ENCODE results near the gene PRKN. TPM values are rescaled to one million over a fixed set of nuclear protein-coding genes. Genes with fewer than 3 reads are reported as not detected.

PRKN gene
- total and polyA plus RNA-seq, 5 experiments from 2014 or later = 2.2 to 5.6 (median 3.5) TPM

DNA sequence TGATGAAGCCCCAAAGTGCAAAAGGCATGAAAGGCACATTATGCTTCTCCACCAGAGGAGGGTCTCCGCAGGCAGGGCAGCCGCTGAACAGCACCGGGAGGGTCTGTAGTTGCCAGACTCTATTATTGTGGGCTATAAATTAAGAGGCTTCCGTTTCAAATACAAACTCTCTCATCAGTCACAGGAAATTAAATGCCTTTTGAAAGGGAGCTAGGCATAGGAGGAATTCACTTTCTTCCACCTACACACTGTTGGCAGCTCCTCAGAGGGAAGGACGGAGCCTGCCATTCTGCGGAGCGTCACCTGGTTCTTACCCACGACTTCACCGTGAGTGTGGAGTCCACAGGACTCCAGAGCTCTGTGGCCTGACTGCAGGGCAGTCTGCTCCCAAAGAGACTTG, 1312.9 kb downstream of the PRKN start:
- peaks cover 0 to 2% (median 0%) of the 10 kb centered on the region in 9 donors for H3K9me3 Mint-ChIP-seq
- H3K27me3 Mint-ChIP-seq = peaks cover 4 to 16% (median 9%) of the 10 kb centered on the region in 5 donors
- H3K27ac Mint-ChIP-seq = no peak overlapping the region
- DNase-seq (no peak), ATAC-seq (no peak)
- no peak overlapping the region for H3K4me3 Mint-ChIP-seq
- H3K4me1 Mint-ChIP-seq = peaks cover 0 to 2% (median 0%) of the 10 kb centered on the region in 4 donors
- H3K36me3 Mint-ChIP-seq = no peaks in the 10 kb centered on the region
- POLR2A ChIA-PET = no interaction called here

DNA sequence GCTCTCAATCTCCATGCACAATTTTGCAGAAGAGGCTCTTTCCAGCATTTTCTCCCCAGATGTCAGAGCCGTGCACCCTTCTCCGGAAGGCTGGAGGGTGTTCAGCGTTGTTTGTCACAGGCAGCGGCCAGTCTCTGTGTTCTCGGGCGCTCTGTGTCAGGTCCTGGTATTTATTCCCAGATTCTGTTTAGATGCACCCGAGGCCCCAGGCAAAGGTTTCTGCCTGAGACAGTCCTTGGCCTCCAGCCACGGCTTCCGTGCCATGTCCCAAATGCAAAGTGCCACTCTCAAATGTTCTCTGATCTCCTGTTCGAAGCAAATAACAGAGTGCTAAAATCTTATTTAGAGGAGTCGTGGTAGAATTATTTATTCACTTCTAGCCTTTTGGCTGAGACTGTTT, 1313.4 kb downstream of the PRKN start:
- DNase-seq = no peak
- no peak overlapping the region for H3K27ac Mint-ChIP-seq
- H3K36me3 Mint-ChIP-seq = no peaks in the 10 kb centered on the region
- POLR2A ChIA-PET = no interaction called here
- peaks cover 4 to 16% (median 7%) of the 10 kb centered on the region in 5 donors for H3K27me3 Mint-ChIP-seq
- H3K9me3 Mint-ChIP-seq = peaks cover 0 to 2% (median 0%) of the 10 kb centered on the region in 9 donors
- no peak for ATAC-seq
- peaks cover 0 to 2% (median 0%) of the 10 kb centered on the region in 4 donors for H3K4me1 Mint-ChIP-seq
- H3K4me3 Mint-ChIP-seq = no peak overlapping the region

- Mint-ChIP-seq H3K9me3 (peaks cover 0 to 2% (median 0%) of the 10 kb centered on the region in 9 donors), H3K4me1 (peaks cover 0 to 2% (median 0%) of the 10 kb centered on the region in 4 donors), H3K4me3 (no peak overlapping the region), H3K27ac (no peak overlapping the region), H3K27me3 (peaks cover 4 to 16% (median 7%) of the 10 kb centered on the region in 5 donors), H3K36me3 (no peaks in the 10 kb centered on the region)
- no peak for ATAC-seq
- DNase-seq = no peak
- POLR2A ChIA-PET = no interaction called here
Observed at GRCh38 chr6:161413355-161413771, 1314.2 kb downstream of the PRKN start.

- ATAC-seq = no peak
- POLR2A ChIA-PET = no interaction called here
- Mint-ChIP-seq H3K27ac (no peak overlapping the region), H3K4me1 (peaks cover 0 to 2% (median 0%) of the 10 kb centered on the region in 4 donors), H3K36me3 (no peaks in the 10 kb centered on the region), H3K4me3 (no peak overlapping the region), H3K9me3 (peaks cover 0 to 2% (median 0%) of the 10 kb centered on the region in 9 donors), H3K27me3 (peaks cover 3 to 16% (median 7%) of the 10 kb centered on the region in 5 donors)
- no peak for DNase-seq
Observed at GRCh38 chr6:161412795-161413194, 1314.8 kb downstream of the PRKN start.

- peaks cover 0 to 2% (median 0%) of the 10 kb centered on the region in 9 donors for H3K9me3 Mint-ChIP-seq
- ATAC-seq = no peak
Observed at GRCh38 chr6:161411265-161411944, 1316.2 kb downstream of the PRKN start.

GRCh38 chr6:161410736-161411135, 1316.8 kb downstream of the PRKN start:
- ATAC-seq = no peak
- H3K9me3 Mint-ChIP-seq = peaks cover 0 to 2% (median 0%) of the 10 kb centered on the region in 9 donors
- H3K27me3 Mint-ChIP-seq = peaks cover 0 to 3% (median under 1%) of the 10 kb centered on the region in 5 donors
- no peak for DNase-seq
- POLR2A ChIA-PET = no interaction called here
- no peak overlapping the region for H3K4me3 Mint-ChIP-seq
- H3K27ac Mint-ChIP-seq = no peak overlapping the region
- no peaks in the 10 kb centered on the region for H3K4me1 Mint-ChIP-seq
- no peaks in the 10 kb centered on the region for H3K36me3 Mint-ChIP-seq

More at GRCh38 chr6:161411265-161411944, 1316.2 kb downstream of the PRKN start:
- no peaks in the 10 kb centered on the region for H3K36me3 Mint-ChIP-seq
- no peak for DNase-seq
- POLR2A ChIA-PET = no interaction called here
- H3K4me3 Mint-ChIP-seq = no peak overlapping the region
- peaks cover 0 to 10% (median 6%) of the 10 kb centered on the region in 5 donors for H3K27me3 Mint-ChIP-seq
- H3K4me1 Mint-ChIP-seq = peaks cover 0 to 2% (median 0%) of the 10 kb centered on the region in 4 donors
- no peak overlapping the region for H3K27ac Mint-ChIP-seq

DNA sequence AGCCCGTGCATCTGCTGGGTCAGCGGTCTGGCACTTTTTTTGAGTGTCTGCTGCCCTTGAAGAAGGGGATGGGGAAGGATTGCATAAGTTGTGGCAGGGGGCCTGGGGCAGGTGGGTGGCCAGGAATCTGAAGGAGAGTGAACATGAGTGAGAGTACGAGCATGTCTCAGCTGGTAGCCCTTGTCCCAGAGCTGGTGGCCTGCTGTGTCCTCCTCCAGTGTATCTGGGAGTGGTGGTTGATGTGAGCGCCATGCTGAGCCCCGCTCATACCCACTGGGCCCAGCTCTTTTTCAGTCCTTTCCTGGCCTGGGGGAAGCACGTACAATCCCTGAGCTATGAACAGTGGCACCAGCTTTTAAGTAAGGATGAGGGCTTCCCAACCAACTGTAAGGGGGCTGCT, 1317.5 kb downstream of the PRKN start:
- H3K27me3 Mint-ChIP-seq = peaks cover 0 to 3% (median 0%) of the 10 kb centered on the region in 5 donors
- H3K4me1 Mint-ChIP-seq = no peaks in the 10 kb centered on the region
- DNase-seq (no peak), ATAC-seq (no peak)
- no peak overlapping the region for H3K27ac Mint-ChIP-seq
- H3K9me3 Mint-ChIP-seq = peaks cover 0 to 2% (median 0%) of the 10 kb centered on the region in 9 donors
- POLR2A ChIA-PET = no interaction called here
- H3K36me3 Mint-ChIP-seq = no peaks in the 10 kb centered on the region
- H3K4me3 Mint-ChIP-seq = no peak overlapping the region

GRCh38 chr6:161409353-161409752, 1318.2 kb downstream of the PRKN start:
- peaks cover 0 to 3% (median 0%) of the 10 kb centered on the region in 5 donors for H3K27me3 Mint-ChIP-seq
- no peak overlapping the region for H3K27ac Mint-ChIP-seq
- DNase-seq (no peak), ATAC-seq (no peak)
- peaks cover 0 to 5% (median 0%) of the 10 kb centered on the region in 9 donors for H3K9me3 Mint-ChIP-seq
- POLR2A ChIA-PET = no interaction called here
- H3K4me1 Mint-ChIP-seq = no peaks in the 10 kb centered on the region
- peaks cover 0 to 3% (median 0%) of the 10 kb centered on the region in 3 donors for H3K36me3 Mint-ChIP-seq
- no peak overlapping the region for H3K4me3 Mint-ChIP-seq

DNA sequence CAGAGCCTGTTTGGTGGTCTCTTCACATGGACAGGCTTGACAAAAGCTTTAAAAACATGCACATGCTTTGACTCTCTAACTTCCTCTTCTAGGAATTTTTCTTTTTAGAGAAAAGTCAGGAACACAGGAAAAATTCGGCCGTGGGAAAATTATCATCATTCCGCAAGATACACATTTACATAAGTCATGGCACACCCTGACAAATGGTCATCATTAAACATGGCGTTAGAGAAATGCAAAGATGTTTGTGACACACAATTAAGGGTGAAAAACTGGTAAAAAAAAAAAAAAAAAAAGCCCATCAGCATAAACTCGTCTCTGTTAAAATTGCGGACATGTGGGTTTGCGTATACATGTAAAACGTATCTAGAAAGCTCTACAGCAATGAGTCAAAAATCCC, 1319.5 kb downstream of the PRKN start:
- ATAC-seq = no peak
- peaks cover 0 to 3% (median 0%) of the 10 kb centered on the region in 5 donors for H3K27me3 Mint-ChIP-seq
- POLR2A ChIA-PET = no interaction called here
- H3K27ac Mint-ChIP-seq = peak overlapping the region in 1 of 10 donors; percentile 1
- peaks cover 0 to 7% (median 0%) of the 10 kb centered on the region in 9 donors for H3K9me3 Mint-ChIP-seq
- peaks cover 0 to 3% (median 2%) of the 10 kb centered on the region in 3 donors for H3K36me3 Mint-ChIP-seq
- no peaks in the 10 kb centered on the region for H3K4me1 Mint-ChIP-seq
- DNase-seq = no peak
- H3K4me3 Mint-ChIP-seq = no peak overlapping the region

DNA sequence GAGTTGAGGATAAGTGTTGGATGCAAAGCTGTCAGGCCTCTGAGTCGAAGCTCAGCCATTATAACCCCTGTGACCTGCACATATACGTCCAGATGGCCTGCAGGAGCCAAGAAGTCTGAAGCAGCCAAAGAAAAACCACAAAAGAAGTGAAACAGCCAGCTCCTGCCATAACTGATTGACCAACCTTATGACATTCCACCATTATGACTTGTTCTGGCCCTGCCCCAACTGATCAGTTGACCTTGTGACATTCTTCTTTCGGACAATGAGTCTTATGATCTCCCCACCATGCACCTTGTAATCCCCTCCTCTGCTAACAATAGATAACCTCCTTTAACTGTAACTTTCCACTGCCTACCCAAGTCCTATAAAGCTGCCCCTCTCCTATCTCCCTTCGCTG, 1320.0 kb downstream of the PRKN start:
- H3K9me3 Mint-ChIP-seq = peaks cover 0 to 7% (median 0%) of the 10 kb centered on the region in 9 donors
- H3K27me3 Mint-ChIP-seq = peaks cover 0 to 3% (median 0%) of the 10 kb centered on the region in 5 donors
- ATAC-seq = no peak
- peaks cover 0 to 3% (median 2%) of the 10 kb centered on the region in 3 donors for H3K36me3 Mint-ChIP-seq
- no peak overlapping the region for H3K4me3 Mint-ChIP-seq
- POLR2A ChIA-PET = no interaction called here
- DNase-seq = no peak
- H3K4me1 Mint-ChIP-seq = no peaks in the 10 kb centered on the region
- peak overlapping the region in 1 of 10 donors; percentile 1 for H3K27ac Mint-ChIP-seq

DNA sequence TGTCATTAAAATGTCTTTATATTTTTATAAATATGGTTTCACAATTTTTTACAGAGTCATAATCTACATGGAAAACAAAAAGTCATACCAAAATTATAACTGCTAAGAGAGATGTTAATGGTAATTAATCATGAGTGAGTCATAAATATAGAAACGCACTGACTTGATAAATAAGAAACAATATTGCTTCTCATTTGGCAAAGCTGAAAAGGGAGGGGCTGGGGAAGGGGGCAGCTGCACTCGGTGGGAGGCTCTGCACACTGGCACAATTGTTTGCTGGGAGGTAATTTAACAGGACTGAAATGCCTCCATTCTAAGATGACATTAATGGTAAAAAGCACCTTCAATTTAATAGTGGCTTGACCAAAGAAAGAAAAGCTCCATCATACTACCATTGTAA, 1320.5 kb downstream of the PRKN start:
- ATAC-seq (no peak), DNase-seq (no peak)
- Mint-ChIP-seq H3K27me3 (peaks cover 0 to 3% (median 0%) of the 10 kb centered on the region in 5 donors), H3K4me3 (no peak overlapping the region), H3K36me3 (peaks cover 0 to 3% (median 2%) of the 10 kb centered on the region in 3 donors), H3K9me3 (peaks cover 0 to 7% (median 0%) of the 10 kb centered on the region in 9 donors), H3K4me1 (no peaks in the 10 kb centered on the region), H3K27ac (no peak overlapping the region)
- POLR2A ChIA-PET = no interaction called here

GRCh38 chr6:161406646-161407045, 1320.9 kb downstream of the PRKN start:
- no peaks in the 10 kb centered on the region for H3K4me1 Mint-ChIP-seq
- no peak for ATAC-seq
- peaks cover 0 to 7% (median 0%) of the 10 kb centered on the region in 9 donors for H3K9me3 Mint-ChIP-seq
- no peak overlapping the region for H3K4me3 Mint-ChIP-seq
- peaks cover 0 to 3% (median 0%) of the 10 kb centered on the region in 5 donors for H3K27me3 Mint-ChIP-seq
- H3K36me3 Mint-ChIP-seq = peaks cover 0 to 4% (median 3%) of the 10 kb centered on the region in 3 donors
- POLR2A ChIA-PET = no interaction called here
- H3K27ac Mint-ChIP-seq = no peak overlapping the region
- DNase-seq = no peak

DNA sequence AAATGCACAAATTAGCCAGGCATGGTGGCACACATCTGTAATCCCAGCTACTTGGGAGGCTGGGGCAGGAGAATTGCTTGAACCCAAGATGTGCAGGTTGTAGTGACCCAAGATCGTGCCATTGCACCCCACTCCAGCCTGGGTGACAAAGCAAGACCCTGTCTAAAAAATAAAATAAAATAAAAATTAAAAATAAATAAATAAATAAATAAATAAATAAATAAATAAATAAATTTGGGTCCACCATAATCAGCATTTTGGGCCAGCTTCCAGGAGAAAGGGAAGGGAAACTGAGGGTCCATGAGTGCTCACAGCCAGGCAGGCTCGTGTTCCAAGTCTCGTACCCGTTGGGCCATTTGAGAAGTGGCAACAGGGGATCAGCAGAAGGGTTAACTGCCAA, 1322.1 kb downstream of the PRKN start:
- ATAC-seq (no peak), DNase-seq (no peak)
- H3K27me3 Mint-ChIP-seq = peaks cover 0 to 3% (median 0%) of the 10 kb centered on the region in 5 donors
- no peaks in the 10 kb centered on the region for H3K4me1 Mint-ChIP-seq
- H3K4me3 Mint-ChIP-seq = no peak overlapping the region
- H3K27ac Mint-ChIP-seq = no peak overlapping the region
- peaks cover 0 to 6% (median 3%) of the 10 kb centered on the region in 3 donors for H3K36me3 Mint-ChIP-seq
- POLR2A ChIA-PET = no interaction called here
- H3K9me3 Mint-ChIP-seq = peaks cover 0 to 7% (median 0%) of the 10 kb centered on the region in 9 donors

Data from naive thymus-derived CD8-positive, alpha-beta T cell (primary cell).